Measurements from ENCODE around the gene JHY.

JHY gene

GRCh38 chr11:122998727-122999366 is 116.3 kb downstream of the JHY start:
- Mint-ChIP-seq H3K9me3 (no peaks in the 10 kb centered on the region), H3K36me3 (ENCODE audit: low read depth) (no peaks in the 10 kb centered on the region), H3K4me1 (no peaks in the 10 kb centered on the region), H3K4me3 (no peak overlapping the region), H3K27me3 (ENCODE audit: low read depth, poor library complexity) (peaks cover 63% of the 10 kb centered on the region), H3K27ac (no peak overlapping the region)
- no peak for DNase-seq
- no peak for TF ChIP-seq CTCF (IDR thresholded peaks at IDR 0.05)

GRCh38 chr11:123000721-123001120 is 118.2 kb downstream of the JHY start:
- peaks cover 65% of the 10 kb centered on the region for H3K27me3 Mint-ChIP-seq (ENCODE audit: low read depth, poor library complexity)
- no peak for TF ChIP-seq CTCF (IDR thresholded peaks at IDR 0.05)
- no peaks in the 10 kb centered on the region for H3K9me3 Mint-ChIP-seq
- no peak overlapping the region for H3K27ac Mint-ChIP-seq
- H3K4me1 Mint-ChIP-seq: no peaks in the 10 kb centered on the region
- H3K36me3 Mint-ChIP-seq (ENCODE audit: low read depth): no peaks in the 10 kb centered on the region
- no peak for DNase-seq
- H3K4me3 Mint-ChIP-seq: no peak overlapping the region

- Mint-ChIP-seq H3K9me3 (no peaks in the 10 kb centered on the region), H3K27ac (no peak overlapping the region), H3K36me3 (ENCODE audit: low read depth) (no peaks in the 10 kb centered on the region), H3K27me3 (ENCODE audit: low read depth, poor library complexity) (peaks cover 20% of the 10 kb centered on the region), H3K4me3 (no peak overlapping the region), H3K4me1 (no peaks in the 10 kb centered on the region)
- no peak for TF ChIP-seq CTCF (IDR thresholded peaks at IDR 0.05)
- DNase-seq: no peak
Measured at GRCh38 chr11:123006860-123007542, 124.4 kb downstream of the JHY start.

Measured in nephron progenitor cell (in vitro differentiated cells).